H1 (cell line): ENCODE measurements around the gene KCTD11. TPM values are rescaled to one million over a fixed set of nuclear protein-coding genes. Genes with fewer than 3 reads are reported as not detected.

Experiments used
- CTCF ChIA-PET: fragments of 300-600 bp; sonication (Branson Sonifier 250); formaldehyde crosslinking; loops from one replicate; lab custom pipeline; 2021; ENCODE audit not compliant: partially characterized antibody; lab: Charles Lee
- POLR2A ChIA-PET: fragments of 300-600 bp; sonication (Branson Sonifier 250); formaldehyde crosslinking; loops from one replicate; lab custom pipeline; 2021; ENCODE audit warnings: inconsistent platforms; ENCODE audit not compliant: partially characterized antibody; lab: Charles Lee
- DNase-seq, 2 experiments: peaks; one replicate each; pipeline versions ENCODE4 v3.0.0 to v3.0.0-alpha.2; 2010 to 2022; ENCODE audit warnings: low spot score in 2 of 2, low read depth in 1 of 2, mixed read lengths in 1 of 2
- FAIRE-seq: peaks from 2 replicates; lab custom pipeline; 2011; peaks lifted over from hg19 to GRCh38; lab: Jason Lieb, UNC
- H2AFZ ChIP-seq: 2 replicates; pipeline ENCODE4 v1.8.1; 2012; ENCODE audit warnings: low read length, inconsistent platforms
- H2AK5ac ChIP-seq: 2 replicates; pipeline ENCODE4 v1.6.1; 2013; ENCODE audit warnings: low read depth, low read length
- H2BK120ac ChIP-seq: replicated peaks from 2 replicates; pipeline ENCODE3; 2013; ENCODE audit warnings: low read depth, low read length, inconsistent platforms
- H2BK12ac ChIP-seq: 2 replicates; pipeline ENCODE4 v1.6.1; 2013; ENCODE audit warnings: low read depth, low read length
- H2BK15ac ChIP-seq: 2 replicates; pipeline ENCODE4 v1.6.1; 2013; ENCODE audit warnings: low read length
- H2BK20ac ChIP-seq: 2 replicates; pipeline ENCODE4 v1.6.1; 2013; ENCODE audit warnings: low read length
- H2BK5ac ChIP-seq: 2 replicates; pipeline ENCODE4 v1.6.1; 2013; ENCODE audit warnings: low read depth, low read length
- H3K14ac ChIP-seq: 2 replicates; pipeline ENCODE4 v1.6.1; 2013; ENCODE audit warnings: inconsistent platforms; ENCODE audit not compliant: insufficient read length
- H3K18ac ChIP-seq: 2 replicates; pipeline ENCODE4 v1.6.1; 2013; ENCODE audit warnings: low read length; ENCODE audit errors: extremely low read depth
- H3K23ac ChIP-seq: 2 replicates; pipeline ENCODE4 v1.6.1; 2013; ENCODE audit warnings: inconsistent platforms; ENCODE audit not compliant: insufficient read length
- H3K23me2 ChIP-seq: 2 replicates; pipeline ENCODE4 v1.6.1; 2013; ENCODE audit warnings: low read depth, low read length
- H3K27ac ChIP-seq: 2 replicates; pipeline ENCODE4 v1.6.1; 2011; ENCODE audit warnings: low read depth, low read length, inconsistent platforms
- H3K27me3 ChIP-seq, 4 experiments: replicated peaks in 1 of 4; 1 replicate in 1 of 4; 2 replicates in 3 of 4; pipeline versions ENCODE4 v1.6.1 to v1.8.1; 2011 to 2013; ENCODE audit warnings: low read length in 3 of 4, mild to moderate bottlenecking in 3 of 4, inconsistent platforms in 2 of 4, mixed read lengths in 2 of 4, moderate library complexity in 1 of 4; ENCODE audit not compliant: control insufficient read depth in 3 of 4, insufficient read depth in 3 of 4; ENCODE audit errors: extremely low read depth in 1 of 4
- H3K36me3 ChIP-seq, 4 experiments: 2 replicates each; pipeline versions ENCODE4 v1.6.1 to v1.8.1; 2011 to 2013; ENCODE audit warnings: mild to moderate bottlenecking in 4 of 4, low read length in 3 of 4, moderate library complexity in 2 of 4, control low read depth in 1 of 4, inconsistent platforms in 1 of 4; ENCODE audit not compliant: insufficient read depth in 4 of 4, control insufficient read depth in 2 of 4
- H3K4ac ChIP-seq: replicated peaks from 2 replicates; pipeline ENCODE3; 2013; ENCODE audit warnings: low read length, low read depth, mixed read lengths, inconsistent platforms; ENCODE audit not compliant: insufficient read length
- H3K4me1 ChIP-seq, 4 experiments: replicated peaks in 1 of 4; 1 replicate in 1 of 4; 2 replicates in 3 of 4; pipeline versions ENCODE4 v1.6.1 to v1.8.1; 2011 to 2013; ENCODE audit warnings: low read length in 3 of 4, inconsistent platforms in 2 of 4, mixed read lengths in 1 of 4; ENCODE audit not compliant: insufficient read depth in 4 of 4, control insufficient read depth in 3 of 4
- H3K4me2 ChIP-seq, 2 experiments: 2 replicates each; pipeline versions ENCODE4 v1.6.1 to v1.8.1; 2011 to 2013; ENCODE audit warnings: low read depth in 2 of 2, low read length in 2 of 2, control low read depth in 1 of 2, inconsistent platforms in 1 of 2, mild to moderate bottlenecking in 1 of 2; ENCODE audit not compliant: insufficient read depth in 1 of 2
- H3K4me3 ChIP-seq, 4 experiments: fragments of 200-600, 300-600 bp in 1 of 4; sonication (generic), shearing (Covaris generic), sonication (Bioruptor Twin) in 1 of 4; 2 replicates each; pipeline versions ENCODE4 v1.5.1 to v1.8.1; 2011 to 2016; ENCODE audit warnings: low read length in 4 of 4, low read depth in 3 of 4, control low read depth in 2 of 4, inconsistent platforms in 2 of 4, mild to moderate bottlenecking in 2 of 4, mixed read lengths in 1 of 4, moderate library complexity in 1 of 4; ENCODE audit not compliant: insufficient read depth in 2 of 4; ENCODE audit errors: extremely low read depth in 1 of 4
- H3K56ac ChIP-seq: replicated peaks from 2 replicates; pipeline ENCODE3; 2013; ENCODE audit warnings: low read depth, mild to moderate bottlenecking, mixed read lengths, low read length, inconsistent platforms; ENCODE audit not compliant: insufficient read length
- H3K79me1 ChIP-seq: 2 replicates; pipeline ENCODE4 v1.6.1; 2013; ENCODE audit warnings: low read depth, low read length, control low read depth
- H3K79me2 ChIP-seq, 2 experiments: 2 replicates each; pipeline versions ENCODE4 v1.6.1 to v1.8.1; 2012 to 2013; ENCODE audit warnings: low read length in 2 of 2, mild to moderate bottlenecking in 2 of 2, inconsistent platforms in 1 of 2; ENCODE audit not compliant: insufficient read depth in 2 of 2, control insufficient read depth in 1 of 2
- H3K9ac ChIP-seq, 4 experiments: replicated peaks in 1 of 4; 1 replicate in 1 of 4; 2 replicates in 3 of 4; pipeline versions ENCODE4 v1.6.1 to v1.8.1; 2011 to 2013; ENCODE audit warnings: low read depth in 3 of 4, low read length in 3 of 4, control low read depth in 2 of 4, mild to moderate bottlenecking in 2 of 4, moderate library complexity in 2 of 4, inconsistent platforms in 1 of 4; ENCODE audit errors: extremely low read depth in 1 of 4
- H3K9me3 ChIP-seq, 2 experiments: 2 replicates each; pipeline versions ENCODE4 v1.6.1 to v1.8.1; 2012 to 2013; ENCODE audit warnings: mild to moderate bottlenecking in 2 of 2, moderate library complexity in 2 of 2, control low read depth in 1 of 2, inconsistent platforms in 1 of 2, low read depth in 1 of 2, low read length in 1 of 2, mixed read lengths in 1 of 2; ENCODE audit not compliant: insufficient read depth in 2 of 2
- H4K20me1 ChIP-seq, 2 experiments: replicated peaks in 1 of 2; 2 replicates each; pipeline versions ENCODE3 to v1.8.1; 2011 to 2013; ENCODE audit warnings: inconsistent platforms in 2 of 2, low read length in 2 of 2, mild to moderate bottlenecking in 1 of 2; ENCODE audit not compliant: insufficient read depth in 2 of 2, control insufficient read depth in 1 of 2
- H4K5ac ChIP-seq: 2 replicates; pipeline ENCODE4 v1.6.1; 2013; ENCODE audit warnings: low read length, low read depth, mixed read lengths, inconsistent platforms; ENCODE audit not compliant: insufficient read length
- H4K8ac ChIP-seq: 2 replicates; pipeline ENCODE4 v1.8.0; 2013; ENCODE audit warnings: mild to moderate bottlenecking, moderate library complexity, low read length, inconsistent platforms; ENCODE audit not compliant: insufficient read depth; ENCODE audit errors: extremely low read depth
- H4K91ac ChIP-seq: replicated peaks from 2 replicates; pipeline ENCODE3; 2013; ENCODE audit warnings: low read length, mixed read lengths, inconsistent platforms; ENCODE audit not compliant: insufficient read length
- ATF2 ChIP-seq: IDR thresholded peaks from 2 replicates; pipeline ENCODE4 v1.6.1; 2012; ENCODE audit warnings: low read length, inconsistent platforms
- CBX5 ChIP-seq: fragments of 300-800, 300-1000 bp; sonication (generic); IDR thresholded peaks from 2 replicates; pipeline ENCODE4 v1.7.1; 2016; ENCODE audit warnings: antibody characterized with exemption, low read length, low read depth
- CTBP2 ChIP-seq: IDR thresholded peaks from 2 replicates; pipeline ENCODE4 v1.7.0; 2011; ENCODE audit warnings: borderline replicate concordance, mild to moderate bottlenecking, moderate library complexity, mixed read lengths, low read length; ENCODE audit not compliant: insufficient read depth, insufficient read length
- EZH2 ChIP-seq: fragments of 200-600 bp; sonication (generic); IDR thresholded peaks from 2 replicates; pipeline ENCODE4 v1.7.1; 2012; ENCODE audit warnings: low read depth, mild to moderate bottlenecking, moderate library complexity, low read length, inconsistent platforms; ENCODE audit not compliant: severe bottlenecking
- HDAC2 ChIP-seq, 2 experiments: fragments of 300-600 bp in 1 of 2; sonication (generic) in 1 of 2; IDR thresholded peaks; 2 replicates each; pipeline ENCODE4 v1.6.1; 2011 to 2012; ENCODE audit warnings: low read depth in 2 of 2, low read length in 2 of 2, mild to moderate bottlenecking in 2 of 2, moderate library complexity in 2 of 2, borderline replicate concordance in 1 of 2, inconsistent platforms in 1 of 2
- MAFK ChIP-seq: IDR thresholded peaks from 2 replicates; pipeline ENCODE4 v1.6.1; 2012; ENCODE audit warnings: low read depth, mild to moderate bottlenecking, improper control_type of control experiment, low read length
- RFX5 ChIP-seq: IDR thresholded peaks from 2 replicates; pipeline ENCODE4 v1.6.1; 2011; ENCODE audit warnings: low read depth, low read length, improper control_type of control experiment, borderline replicate concordance
- RNF2 ChIP-seq: fragments of 200-900, 300-1000 bp; sonication (generic); IDR thresholded peaks from 2 replicates; pipeline ENCODE4 v1.7.1; 2016; ENCODE audit warnings: borderline replicate concordance, low read depth, mild to moderate bottlenecking, antibody characterized with exemption, low read length; ENCODE audit not compliant: poor library complexity, severe bottlenecking; ENCODE audit errors: missing control alignments
- SAP30 ChIP-seq: fragments of 300-600 bp; sonication (generic); IDR thresholded peaks from 2 replicates; pipeline ENCODE4 v1.7.1; 2012; ENCODE audit warnings: low read length, moderate library complexity, mild to moderate bottlenecking, inconsistent platforms; ENCODE audit not compliant: insufficient read depth, insufficient replicate concordance
- SP1 ChIP-seq: IDR thresholded peaks from 2 replicates; pipeline ENCODE4 v1.6.1; 2011; ENCODE audit warnings: low read depth, low read length
- WGBS, 2 experiments: shearing (Covaris generic) in 1 of 2; methylation state at CpG; one replicate each; pipeline versions ENCODE4 v1.1.6 to v1.1.7; 2013 to 2015; ENCODE audit warnings: low lambda C conversion rate in 2 of 2, mixed read lengths in 2 of 2, inconsistent platforms in 1 of 2, low coverage in 1 of 2, missing lambda C conversion rate in 1 of 2; ENCODE audit not compliant: insufficient replicate concordance in 2 of 2, insufficient coverage in 1 of 2, insufficient read length in 1 of 2; ENCODE audit errors: extremely low coverage in 1 of 2, missing lambda C conversion rate in 1 of 2; 5-methylcytosine and 5-hydroxymethylcytosine counted together
- polyA plus RNA-seq, 7 experiments: library from polyadenylated mRNA; depleted of rRNA in 3 of 7; stranded (reverse) in 5 of 7; unstranded in 2 of 7; fragments of >200 nt in 5 of 7; fragments of 200-250 nt in 2 of 7; gene quantifications; 1 replicate in 5 of 7; 2 replicates in 1 of 7; 4 replicates in 1 of 7; pipeline versions ENCODE4 v1.2.1 to v1.2.3, GENCODE V29; 2011 to 2013; ENCODE audit warnings: missing spikeins in 2 of 7, mixed read lengths in 2 of 7
- total RNA-seq: library from RNA; stranded (reverse); fragmentation: NEBNext Ultra II Directional; extraction: Animal tissue kit (Norgen Biotek cat#: 25700); gene quantifications from 2 replicates; pipeline ENCODE4 v1.2.1, GENCODE V29; 2021

Gene KCTD11
- total and polyA plus RNA-seq, 2 of the 8 experiments (the other 6 are each of a cell fraction or from before 2014, with no cell fraction given): 8.6 to 9.2 TPM

DNA sequence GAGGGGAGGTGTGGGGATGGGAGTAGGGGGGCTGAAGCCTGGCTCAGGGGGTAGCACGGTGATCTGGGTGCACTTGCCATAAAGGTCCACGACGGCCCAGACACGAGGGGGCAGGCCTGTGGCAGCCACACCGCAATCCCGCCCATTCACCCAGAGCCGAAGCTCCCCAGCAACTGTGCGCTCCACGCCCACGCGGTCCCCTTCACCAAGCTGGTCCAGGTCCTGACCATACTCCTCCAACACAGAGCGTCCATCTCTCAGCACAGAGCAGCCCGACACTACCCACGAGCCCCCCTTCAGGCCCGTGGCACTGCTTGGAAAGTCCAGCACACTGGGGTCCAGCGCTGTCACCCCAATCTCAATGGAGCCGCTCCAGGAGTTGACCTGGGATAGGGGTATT is 24.5 kb upstream of the KCTD11 start:
- Histone ChIP-seq H3K36me3 (peaks cover 13 to 22% (median 19%) of the 10 kb centered on the region in 4 experiments), H3K23ac (no peak overlapping the region), H2AK5ac (no peak overlapping the region), H3K4me3 (no peak overlapping the region; a peak in 1 of 8 replicates), H2BK15ac (no peak overlapping the region), H2BK20ac (no peak overlapping the region), H4K20me1 (peaks cover 2 to 11% of the 10 kb centered on the region in 2 experiments), H3K79me2 (peaks cover 0 to 14% of the 10 kb centered on the region in 2 experiments; a peak in 2 of 4 replicates), H4K91ac (no peak overlapping the region), H3K4me1 (peaks cover 0 to 19% (median 8%) of the 10 kb centered on the region in 4 experiments; a peak in 6 of 7 replicates), H3K18ac (no peak overlapping the region), H4K8ac (no peak overlapping the region), H3K9me3 (no peaks in the 10 kb centered on the region), H3K4ac (no peak overlapping the region), H3K9ac (no peak overlapping the region), H3K79me1 (peaks cover 2% of the 10 kb centered on the region; the same call in 1 of the 2 replicates), H2BK12ac (no peak overlapping the region), H3K56ac (no peak overlapping the region), H3K27me3 (no peaks in the 10 kb centered on the region; a peak in 1 of 7 replicates), H3K27ac (no peak overlapping the region), H3K14ac (no peak overlapping the region), H2AFZ (no peak overlapping the region), H2BK120ac (no peak overlapping the region), H3K23me2 (peaks cover 8% of the 10 kb centered on the region), H4K5ac (no peak overlapping the region), H2BK5ac (no peak overlapping the region)
- FAIRE-seq: no peak
- CTCF ChIA-PET: interaction anchor here (1.2 to 9.3 kb wide), 6 partner anchors 8 to 57 kb away, joined by 3 to 167 read pairs (median 6); partner anchors contain the start of gene TMEM95
- no peak for DNase-seq
- TF ChIP-seq RNF2: no peak
- no peak for TF ChIP-seq SP1
- no peak for TF ChIP-seq ATF2
- TF ChIP-seq CTBP2: no peak
- no peak for TF ChIP-seq HDAC2 (IDR thresholded peaks at IDR 0.05; ENCODE audit: borderline replicate concordance in 1 of 2, low read depth in 2 of 2, low read length in 2 of 2)
- TF ChIP-seq CBX5: no peak
- TF ChIP-seq SAP30: no peak
- no peak for TF ChIP-seq RFX5
- TF ChIP-seq MAFK: no peak
- no peak for TF ChIP-seq EZH2
- TF ChIP-seq, all 59 proteins: peak for 0
- POLR2A ChIA-PET: interaction anchor here (1.2 to 13.4 kb wide), 3 partner anchors 11 to 20 kb away, joined by 3 to 223 read pairs (median 40); partner anchors contain the start of genes ACAP1 and GPS2
- WGBS, 2 experiments: 94% methylated on average over 16 of the region's 17 CpGs; no CpG with 5 or more reads in 1 of the 2 experiments
- no peak overlapping the region; a peak in 1 of 4 replicates for H3K4me2 ChIP-seq
